HEK293 (cell line): ENCODE measurements around the gene TDRD9.

Source experiments
- CTCF ChIA-PET: fragments of 350-600 bp; formaldehyde crosslinking; extraction: SDS; loops from one replicate; lab custom pipeline; 2021; ENCODE audit warnings: antibody characterized with exemption; lab: Yijun Ruan, JAX
- POLR2A ChIA-PET: fragments of 300-600 bp; formaldehyde crosslinking; extraction: SDS; loops from one replicate; lab custom pipeline; 2020; ENCODE audit warnings: antibody characterized with exemption, inconsistent platforms; lab: Yijun Ruan, JAX
- H3K27ac ChIP-seq: fragments of 200-500 bp; sonication (Bioruptor generic); 2 replicates; pipeline ENCODE4 v1.5.1; 2014; ENCODE audit warnings: low read depth, low read length, control low read depth, inconsistent platforms; ENCODE audit errors: extremely low read depth
- H3K36me3 ChIP-seq, 2 experiments: fragments of 200-500 bp in 1 of 2; sonication (Bioruptor generic) in 1 of 2; 1 replicate in 1 of 2; 2 replicates in 1 of 2; pipeline ENCODE4 v1.5.1; 2014 to 2017; ENCODE audit warnings: inconsistent platforms in 2 of 2, low read length in 2 of 2; ENCODE audit not compliant: control insufficient read depth in 2 of 2, insufficient read depth in 1 of 2
- H3K4me1 ChIP-seq: fragments of 200-500 bp; sonication (Bioruptor generic); 2 replicates; pipeline ENCODE4 v1.5.1; 2014; ENCODE audit warnings: mild to moderate bottlenecking, low read length, inconsistent platforms; ENCODE audit not compliant: control insufficient read depth, insufficient read depth
- H3K4me3 ChIP-seq: 2 replicates; pipeline ENCODE4 v1.5.1; 2011; ENCODE audit warnings: low read depth, mild to moderate bottlenecking, control low read depth, low read length, moderate library complexity
- H3K9me3 ChIP-seq: fragments of 200-500 bp; sonication (Bioruptor generic); 2 replicates; pipeline ENCODE4 v1.5.1; 2014; ENCODE audit warnings: low read depth, low read length, inconsistent platforms; ENCODE audit not compliant: control insufficient read depth, insufficient read depth
- GLIS2 ChIP-seq: fragments of 450-650 bp; formaldehyde crosslinking; IDR thresholded peaks from 2 replicates; pipeline ENCODE4 v1.5.1; 2016; ENCODE audit warnings: missing biosample characterization, missing genetic modification characterization
- KLF1 ChIP-seq: fragments of 450-650 bp; formaldehyde crosslinking; IDR thresholded peaks from 2 replicates; pipeline ENCODE4 v1.5.1; 2016; ENCODE audit warnings: missing biosample characterization, missing genetic modification characterization
- KLF7 ChIP-seq: fragments of 450-650 bp; formaldehyde crosslinking; IDR thresholded peaks from 2 replicates; pipeline ENCODE4 v1.5.1; 2016; ENCODE audit warnings: missing biosample characterization, missing genetic modification characterization, borderline replicate concordance
- KLF8 ChIP-seq: fragments of 450-650 bp; formaldehyde crosslinking; IDR thresholded peaks from 2 replicates; pipeline ENCODE4 v1.5.1; 2016; ENCODE audit warnings: missing biosample characterization, missing genetic modification characterization
- KLF9 ChIP-seq: fragments of 450-650 bp; formaldehyde crosslinking; IDR thresholded peaks from 2 replicates; pipeline ENCODE4 v1.5.1; 2016; ENCODE audit warnings: missing biosample characterization, missing genetic modification characterization, low read depth
- YY2 ChIP-seq: fragments of 450-650 bp; formaldehyde crosslinking; IDR thresholded peaks from 2 replicates; pipeline ENCODE4 v1.5.1; 2016; ENCODE audit warnings: missing biosample characterization, missing genetic modification characterization
- ZBTB20 ChIP-seq: fragments of 450-650 bp; formaldehyde crosslinking; IDR thresholded peaks from 2 replicates; pipeline ENCODE4 v1.5.1; 2016; ENCODE audit warnings: missing biosample characterization, missing genetic modification characterization
- ZBTB44 ChIP-seq: fragments of 450-650 bp; IDR thresholded peaks from 2 replicates; pipeline ENCODE4 v1.5.1; 2018; ENCODE audit warnings: missing biosample characterization, mild to moderate bottlenecking, missing genetic modification characterization
- ZFHX2 ChIP-seq: fragments of 450-650 bp; formaldehyde crosslinking; conservative IDR thresholded peaks from 2 replicates; pipeline ENCODE4 v1.5.1; 2016; ENCODE audit warnings: missing biosample characterization, missing genetic modification characterization
- ZFP69B ChIP-seq: fragments of 450-650 bp; formaldehyde crosslinking; IDR thresholded peaks from 2 replicates; pipeline ENCODE4 v1.5.1; 2016; ENCODE audit warnings: missing biosample characterization, missing genetic modification characterization
- ZNF133 ChIP-seq: fragments of 450-650 bp; formaldehyde crosslinking; IDR thresholded peaks from 2 replicates; pipeline ENCODE4 v1.5.1; 2016; ENCODE audit warnings: missing biosample characterization, missing genetic modification characterization
- ZNF280C ChIP-seq: fragments of 450-650 bp; formaldehyde crosslinking; IDR thresholded peaks from 2 replicates; pipeline ENCODE4 v1.5.1; 2016; ENCODE audit warnings: missing biosample characterization, missing genetic modification characterization
- ZNF366 ChIP-seq: fragments of 450-650 bp; formaldehyde crosslinking; conservative IDR thresholded peaks from 2 replicates; pipeline ENCODE4 v1.5.1; 2016; ENCODE audit warnings: missing biosample characterization, missing genetic modification characterization
- ZNF394 ChIP-seq: fragments of 450-650 bp; formaldehyde crosslinking; IDR thresholded peaks from 2 replicates; pipeline ENCODE4 v1.5.1; 2016; ENCODE audit warnings: missing biosample characterization, missing genetic modification characterization, mild to moderate bottlenecking, moderate library complexity, borderline replicate concordance
- ZNF600 ChIP-seq: fragments of 450-650 bp; formaldehyde crosslinking; IDR thresholded peaks from 2 replicates; pipeline ENCODE4 v1.5.1; 2016; ENCODE audit warnings: missing biosample characterization, missing genetic modification characterization
- ZNF624 ChIP-seq: fragments of 450-650 bp; formaldehyde crosslinking; IDR thresholded peaks from 2 replicates; pipeline ENCODE4 v1.5.1; 2017; ENCODE audit warnings: missing biosample characterization, missing genetic modification characterization
- ZNF664 ChIP-seq: fragments of 450-650 bp; formaldehyde crosslinking; IDR thresholded peaks from 2 replicates; pipeline ENCODE4 v1.5.1; 2016; ENCODE audit warnings: missing biosample characterization, missing genetic modification characterization
- ZNF692 ChIP-seq: fragments of 450-650 bp; formaldehyde crosslinking; IDR thresholded peaks from 2 replicates; pipeline ENCODE4 v1.5.1; 2016; ENCODE audit warnings: missing biosample characterization, missing genetic modification characterization
- ZSCAN23 ChIP-seq: fragments of 450-650 bp; formaldehyde crosslinking; IDR thresholded peaks from 2 replicates; pipeline ENCODE4 v1.5.1; 2016; ENCODE audit warnings: missing biosample characterization, missing genetic modification characterization
- TF ChIP-seq, protein P1 (sequence below): IDR thresholded peaks from 2 replicates; pipeline ENCODE4 v1.6.1; 2011; ENCODE audit warnings: mild to moderate bottlenecking, low read depth, low read length, borderline replicate concordance
- TF ChIP-seq, protein P2 (sequence below): fragments of 450-650 bp; formaldehyde crosslinking; IDR thresholded peaks from 2 replicates; pipeline ENCODE4 v1.5.1; 2016; ENCODE audit warnings: missing biosample characterization, missing genetic modification characterization, borderline replicate concordance

TDRD9 gene

DNA sequence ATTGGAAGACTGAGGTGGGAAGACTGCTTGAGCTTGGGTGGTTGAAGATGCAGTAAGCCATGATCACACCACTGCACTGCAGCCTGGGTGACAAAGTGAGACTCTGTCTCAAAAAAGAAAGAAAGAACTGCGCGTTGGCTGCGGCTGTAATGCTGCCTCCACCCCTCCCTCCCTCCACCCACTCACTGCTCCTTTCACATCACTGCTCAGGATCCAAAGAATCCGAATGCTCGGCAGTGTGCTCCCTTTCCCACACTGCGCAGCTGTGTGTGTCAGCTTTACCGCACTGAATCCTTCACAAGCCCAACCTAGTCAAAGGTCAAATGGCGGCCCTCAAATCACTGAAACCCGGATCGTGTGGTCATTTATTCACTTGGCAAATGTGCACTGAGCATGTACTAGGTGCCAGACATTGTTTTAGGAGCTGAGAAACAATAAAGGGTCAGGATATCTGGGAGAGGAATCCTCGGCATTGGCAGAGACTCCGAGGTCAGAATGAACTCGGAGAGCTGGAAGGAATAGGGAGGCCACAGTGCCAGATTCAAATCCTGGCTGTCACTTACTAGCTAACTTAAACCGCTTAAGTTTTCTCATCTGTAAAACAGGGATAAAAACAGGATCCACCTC is 11.5 kb upstream of the TDRD9 start:
- POLR2A ChIA-PET, result no interaction called here
- H3K9me3 ChIP-seq, result no peaks in the 10 kb centered on the region
- no peak overlapping the region for H3K4me3 ChIP-seq

GRCh38 chr14:103920981-103921854 is 7.0 kb upstream of the TDRD9 start:
- Histone ChIP-seq H3K4me1 (peaks cover 2% of the 10 kb centered on the region; the same call in 1 of the 2 replicates), H3K4me3 (peak overlapping the region; percentile 94), H3K27ac (peak overlapping the region; percentile 67; the same call in 1 of the 2 replicates), H3K9me3 (no peaks in the 10 kb centered on the region), H3K36me3 (peaks cover 3 to 20% of the 10 kb centered on the region in 2 experiments; a peak in 2 of 3 replicates)
- POLR2A ChIA-PET, result no interaction called here
- CTCF ChIA-PET, result interaction anchor here (0.6 to 2.3 kb wide), 19 partner anchors 10 to 647 kb away, joined by 3 to 15 read pairs (median 3); no protein-coding TSS in a partner anchor
- TF ChIP-seq ZNF394 (tag by site-specific recombination) (peak; percentile 63; the same call in 1 of the 2 replicates), GLIS2 (peak; percentile 74; the same call in 1 of the 2 replicates), ZFHX2 (peak; percentile 94), ZNF692 (tag by site-specific recombination) (peak; percentile 78), ZNF624 (no peak), ZNF366 (tag by site-specific recombination) (no peak), ZFP69B (tag by site-specific recombination) (peak; percentile 26; the same call in 1 of the 2 replicates), ZNF133 (tag by site-specific recombination) (no peak), KLF1 (tag by site-specific recombination) (peak; percentile 84), KLF7 (peak; percentile 49; the same call in 1 of the 2 replicates), KLF9 (tag by site-specific recombination) (peak; percentile 97), ZNF280C (tag by site-specific recombination) (no peak), KLF8 (tag by site-specific recombination) (peak; percentile 91), ZNF600 (tag by site-specific recombination) (peak; percentile 68; the same call in 1 of the 2 replicates)
- TF ChIP-seq, protein P1, sequence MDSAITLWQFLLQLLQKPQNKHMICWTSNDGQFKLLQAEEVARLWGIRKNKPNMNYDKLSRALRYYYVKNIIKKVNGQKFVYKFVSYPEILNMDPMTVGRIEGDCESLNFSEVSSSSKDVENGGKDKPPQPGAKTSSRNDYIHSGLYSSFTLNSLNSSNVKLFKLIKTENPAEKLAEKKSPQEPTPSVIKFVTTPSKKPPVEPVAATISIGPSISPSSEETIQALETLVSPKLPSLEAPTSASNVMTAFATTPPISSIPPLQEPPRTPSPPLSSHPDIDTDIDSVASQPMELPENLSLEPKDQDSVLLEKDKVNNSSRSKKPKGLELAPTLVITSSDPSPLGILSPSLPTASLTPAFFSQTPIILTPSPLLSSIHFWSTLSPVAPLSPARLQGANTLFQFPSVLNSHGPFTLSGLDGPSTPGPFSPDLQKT, result 0 out of 2 replicates have a peak, but pooled peaks have one; percentile 36
- TF ChIP-seq, protein P2, sequence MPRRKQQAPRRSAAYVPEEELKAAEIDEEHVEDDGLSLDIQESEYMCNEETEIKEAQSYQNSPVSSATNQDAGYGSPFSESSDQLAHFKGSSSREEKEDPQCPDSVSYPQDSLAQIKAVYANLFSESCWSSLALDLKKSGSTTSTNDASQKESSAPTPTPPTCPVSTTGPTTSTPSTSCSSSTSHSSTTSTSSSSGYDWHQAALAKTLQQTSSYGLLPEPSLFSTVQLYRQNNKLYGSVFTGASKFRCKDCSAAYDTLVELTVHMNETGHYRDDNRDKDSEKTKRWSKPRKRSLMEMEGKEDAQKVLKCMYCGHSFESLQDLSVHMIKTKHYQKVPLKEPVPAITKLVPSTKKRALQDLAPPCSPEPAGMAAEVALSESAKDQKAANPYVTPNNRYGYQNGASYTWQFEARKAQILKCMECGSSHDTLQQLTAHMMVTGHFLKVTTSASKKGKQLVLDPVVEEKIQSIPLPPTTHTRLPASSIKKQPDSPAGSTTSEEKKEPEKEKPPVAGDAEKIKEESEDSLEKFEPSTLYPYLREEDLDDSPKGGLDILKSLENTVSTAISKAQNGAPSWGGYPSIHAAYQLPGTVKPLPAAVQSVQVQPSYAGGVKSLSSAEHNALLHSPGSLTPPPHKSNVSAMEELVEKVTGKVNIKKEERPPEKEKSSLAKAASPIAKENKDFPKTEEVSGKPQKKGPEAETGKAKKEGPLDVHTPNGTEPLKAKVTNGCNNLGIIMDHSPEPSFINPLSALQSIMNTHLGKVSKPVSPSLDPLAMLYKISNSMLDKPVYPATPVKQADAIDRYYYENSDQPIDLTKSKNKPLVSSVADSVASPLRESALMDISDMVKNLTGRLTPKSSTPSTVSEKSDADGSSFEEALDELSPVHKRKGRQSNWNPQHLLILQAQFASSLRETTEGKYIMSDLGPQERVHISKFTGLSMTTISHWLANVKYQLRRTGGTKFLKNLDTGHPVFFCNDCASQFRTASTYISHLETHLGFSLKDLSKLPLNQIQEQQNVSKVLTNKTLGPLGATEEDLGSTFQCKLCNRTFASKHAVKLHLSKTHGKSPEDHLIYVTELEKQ (tag by site-specific recombination), result 0 out of 2 replicates have a peak, but pooled peaks have one; percentile 12

More for the DNA sequence above, 11.5 kb upstream of the TDRD9 start:
- Histone ChIP-seq H3K27ac (no peak overlapping the region), H3K4me1 (no peaks in the 10 kb centered on the region), H3K36me3 (peaks cover 35 to 63% of the 10 kb centered on the region in 2 experiments)
- TF ChIP-seq ZNF366 (tag by site-specific recombination), result no peak
- TF ChIP-seq ZNF664 (tag by site-specific recombination), result peak; percentile 87
- no peak for TF ChIP-seq YY2
- TF ChIP-seq ZSCAN23 (tag by site-specific recombination), result no peak
- TF ChIP-seq ZBTB20 (tag by site-specific recombination), result no peak
- 0 out of 2 replicates have a peak, but pooled peaks have one; percentile 11 for TF ChIP-seq ZBTB44 (tag by site-specific recombination)
- CTCF ChIA-PET, result interaction anchor here (0.6 to 2.4 kb wide), 4 partner anchors 10 to 108 kb away, joined by 3 to 11 read pairs (median 4); no protein-coding TSS in a partner anchor
